WTC11 (cell line): Measurements from ENCODE around the gene MBNL1. TPM values are rescaled to one million over a fixed set of nuclear protein-coding genes. Genes with fewer than 3 reads are reported as not detected.

ENCODE experiments used
- ATAC-seq: fragments of 200-7000 bp; cut with Tn5 transposase; 2 replicates; pipeline ENCODE4 v1.10.0; 2021; ENCODE audit warnings: mild to moderate bottlenecking, moderate library complexity
- CTCF ChIA-PET: fragments of 300-600 bp; sonication (Branson Sonifier 250); formaldehyde crosslinking; loops from one replicate; lab custom pipeline; 2021; ENCODE audit warnings: antibody characterized with exemption; lab: Charles Lee
- POLR2A ChIA-PET: fragments of 350-600 bp; sonication (Branson Sonifier 250); formaldehyde crosslinking; loops from one replicate; lab custom pipeline; 2021; ENCODE audit warnings: antibody characterized with exemption; lab: Charles Lee
- DNase-seq: peaks from one replicate; pipeline ENCODE4 v3.0.0; 2021; ENCODE audit warnings: low spot score
- H3K27ac Mint-ChIP-seq: 2 replicates; pipeline ENCODE4 v1.8.0; 2021; ENCODE audit warnings: mixed read lengths
- H3K27me3 Mint-ChIP-seq: 2 replicates; pipeline ENCODE4 v1.8.0; 2021; ENCODE audit warnings: low read depth, mild to moderate bottlenecking, moderate library complexity, mixed read lengths
- H3K36me3 Mint-ChIP-seq: 2 replicates; pipeline ENCODE4 v1.8.0; 2021; ENCODE audit warnings: mixed read lengths
- H3K4me1 Mint-ChIP-seq: 2 replicates; pipeline ENCODE4 v1.8.0; 2022; ENCODE audit warnings: mixed read lengths
- H3K4me3 Mint-ChIP-seq: 2 replicates; pipeline ENCODE4 v1.8.0; 2021; ENCODE audit warnings: mild to moderate bottlenecking, moderate library complexity, mixed read lengths
- H3K9me3 Mint-ChIP-seq: 2 replicates; pipeline ENCODE4 v1.8.0; 2021; ENCODE audit warnings: mixed read lengths
- CREM ChIP-seq: sonication (generic); formaldehyde crosslinking; IDR thresholded peaks from 2 replicates; pipeline ENCODE4 v1.8.1; 2022; ENCODE audit warnings: mild to moderate bottlenecking, missing genetic modification reagents, moderate library complexity
- GTF2I ChIP-seq: fragments of 250-450 bp; sonication (Bioruptor Pico); conservative IDR thresholded peaks from 2 replicates; pipeline ENCODE4 v1.4.0; 2021; ENCODE audit warnings: mild to moderate bottlenecking
- JAZF1 ChIP-seq: fragments of 250-450 bp; sonication (Bioruptor Pico); IDR thresholded peaks from 2 replicates; pipeline ENCODE4 v1.9.0; 2021; ENCODE audit warnings: moderate library complexity, mild to moderate bottlenecking, inconsistent platforms
- NFATC4 ChIP-seq: fragments of 250-450 bp; sonication (Bioruptor Pico); IDR thresholded peaks from 2 replicates; pipeline ENCODE4 v1.9.0; 2021; ENCODE audit warnings: mild to moderate bottlenecking
- NR2C2 ChIP-seq: sonication (generic); formaldehyde crosslinking; IDR thresholded peaks from 2 replicates; pipeline ENCODE4 v1.8.0; 2022; ENCODE audit warnings: mild to moderate bottlenecking, missing genetic modification reagents
- RELA ChIP-seq: sonication (generic); formaldehyde crosslinking; IDR thresholded peaks from 2 replicates; pipeline ENCODE4 v1.8.1; 2022; ENCODE audit warnings: missing genetic modification reagents, mild to moderate bottlenecking, borderline replicate concordance
- SP1 ChIP-seq: sonication (generic); formaldehyde crosslinking; conservative IDR thresholded peaks from 2 replicates; pipeline ENCODE4 v1.8.1; 2022; ENCODE audit warnings: missing genetic modification reagents
- ZNF263 ChIP-seq: sonication (generic); formaldehyde crosslinking; IDR thresholded peaks from 2 replicates; pipeline ENCODE4 v1.8.1; 2022; ENCODE audit warnings: low read depth, mild to moderate bottlenecking, moderate library complexity, missing genetic modification reagents
- ZNF317 ChIP-seq: sonication (generic); formaldehyde crosslinking; IDR thresholded peaks from 2 replicates; pipeline ENCODE4 v1.8.1; 2023; ENCODE audit warnings: low read depth, mild to moderate bottlenecking, moderate library complexity, missing genetic modification reagents, borderline replicate concordance
- ZNF416 ChIP-seq: fragments of 250-450 bp; sonication (Bioruptor Pico); IDR thresholded peaks from 2 replicates; pipeline ENCODE4 v1.9.0; 2021; ENCODE audit warnings: mild to moderate bottlenecking, inconsistent platforms
- ZNF512 ChIP-seq: sonication (generic); formaldehyde crosslinking; IDR thresholded peaks from 2 replicates; pipeline ENCODE4 v1.8.1; 2022; ENCODE audit warnings: missing genetic modification reagents, borderline replicate concordance
- total RNA-seq: library from RNA; stranded (reverse); gene quantifications from 3 replicates; pipeline ENCODE4 v1.2.3, GENCODE V29; 2021
- TF ChIP-seq, protein P1 (sequence below): sonication (generic); formaldehyde crosslinking; IDR thresholded peaks from 2 replicates; pipeline ENCODE4 v1.8.0; 2023; ENCODE audit warnings: missing genetic modification reagents
- TF ChIP-seq, protein P2 (sequence below): fragments of 250-450 bp; sonication (Bioruptor Pico); IDR thresholded peaks from 2 replicates; pipeline ENCODE4 v1.9.0; 2021; ENCODE audit warnings: mild to moderate bottlenecking
- TF ChIP-seq, protein P3 (sequence below): fragments of 200-600 bp; IDR thresholded peaks from 2 replicates; pipeline ENCODE4 v1.8.0; 2022; ENCODE audit warnings: antibody characterized with exemption
- TF ChIP-seq, protein P4 (sequence below): sonication (generic); formaldehyde crosslinking; IDR thresholded peaks from 2 replicates; pipeline ENCODE4 v1.8.1; 2022; ENCODE audit warnings: low read depth, missing genetic modification reagents, borderline replicate concordance

MBNL1 gene
- total RNA-seq, 1 experiment from 2014 or later: 20.4 TPM

DNA sequence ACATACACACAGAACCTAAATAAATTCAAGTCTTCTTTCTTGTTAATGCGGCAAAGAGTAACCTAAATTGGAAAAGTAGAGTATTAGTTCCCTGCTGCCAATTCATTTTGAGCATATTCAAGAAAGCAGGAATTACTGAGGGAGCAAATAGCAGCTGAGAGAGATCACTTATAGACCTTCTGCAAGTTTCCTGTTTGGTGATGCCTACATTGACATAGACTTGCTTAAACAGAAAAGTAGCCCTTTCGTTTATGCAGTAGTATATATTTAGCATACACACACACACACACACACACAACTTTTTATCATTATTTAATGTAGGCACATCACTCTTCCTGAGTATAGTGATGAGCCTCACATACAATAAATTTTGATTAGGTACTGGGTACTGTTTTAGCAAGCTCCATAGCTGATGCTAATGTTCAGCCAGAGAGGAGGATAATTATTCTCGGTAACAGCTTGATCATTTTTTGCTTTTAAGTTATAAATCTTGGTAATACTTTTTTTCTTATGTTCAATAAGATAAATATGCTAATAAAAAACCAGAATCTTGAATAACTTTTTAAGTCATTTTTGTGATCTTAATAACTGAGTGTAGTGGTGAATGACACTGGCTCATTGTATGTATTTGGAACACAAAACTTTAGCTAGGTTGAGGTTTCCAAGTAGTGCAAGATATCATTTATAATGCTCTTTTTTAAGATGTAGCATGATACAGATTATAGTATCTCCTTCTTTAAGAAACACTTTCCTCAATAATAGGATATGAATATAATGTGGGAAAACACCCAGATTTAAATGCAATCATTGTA, 174.7 kb downstream of the MBNL1 start:
- TF ChIP-seq RELA (CRISPR knock-in tag) (no peak), CREM (CRISPR knock-in tag) (no peak), SP1 (CRISPR knock-in tag) (no peak), ZNF512 (CRISPR knock-in tag) (no peak), NFATC4 (CRISPR knock-in tag) (no peak), NR2C2 (no peak), JAZF1 (CRISPR knock-in tag) (no peak)
- TF ChIP-seq, protein P1, sequence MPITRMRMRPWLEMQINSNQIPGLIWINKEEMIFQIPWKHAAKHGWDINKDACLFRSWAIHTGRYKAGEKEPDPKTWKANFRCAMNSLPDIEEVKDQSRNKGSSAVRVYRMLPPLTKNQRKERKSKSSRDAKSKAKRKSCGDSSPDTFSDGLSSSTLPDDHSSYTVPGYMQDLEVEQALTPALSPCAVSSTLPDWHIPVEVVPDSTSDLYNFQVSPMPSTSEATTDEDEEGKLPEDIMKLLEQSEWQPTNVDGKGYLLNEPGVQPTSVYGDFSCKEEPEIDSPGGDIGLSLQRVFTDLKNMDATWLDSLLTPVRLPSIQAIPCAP (CRISPR knock-in tag): no peak
- TF ChIP-seq, protein P2, sequence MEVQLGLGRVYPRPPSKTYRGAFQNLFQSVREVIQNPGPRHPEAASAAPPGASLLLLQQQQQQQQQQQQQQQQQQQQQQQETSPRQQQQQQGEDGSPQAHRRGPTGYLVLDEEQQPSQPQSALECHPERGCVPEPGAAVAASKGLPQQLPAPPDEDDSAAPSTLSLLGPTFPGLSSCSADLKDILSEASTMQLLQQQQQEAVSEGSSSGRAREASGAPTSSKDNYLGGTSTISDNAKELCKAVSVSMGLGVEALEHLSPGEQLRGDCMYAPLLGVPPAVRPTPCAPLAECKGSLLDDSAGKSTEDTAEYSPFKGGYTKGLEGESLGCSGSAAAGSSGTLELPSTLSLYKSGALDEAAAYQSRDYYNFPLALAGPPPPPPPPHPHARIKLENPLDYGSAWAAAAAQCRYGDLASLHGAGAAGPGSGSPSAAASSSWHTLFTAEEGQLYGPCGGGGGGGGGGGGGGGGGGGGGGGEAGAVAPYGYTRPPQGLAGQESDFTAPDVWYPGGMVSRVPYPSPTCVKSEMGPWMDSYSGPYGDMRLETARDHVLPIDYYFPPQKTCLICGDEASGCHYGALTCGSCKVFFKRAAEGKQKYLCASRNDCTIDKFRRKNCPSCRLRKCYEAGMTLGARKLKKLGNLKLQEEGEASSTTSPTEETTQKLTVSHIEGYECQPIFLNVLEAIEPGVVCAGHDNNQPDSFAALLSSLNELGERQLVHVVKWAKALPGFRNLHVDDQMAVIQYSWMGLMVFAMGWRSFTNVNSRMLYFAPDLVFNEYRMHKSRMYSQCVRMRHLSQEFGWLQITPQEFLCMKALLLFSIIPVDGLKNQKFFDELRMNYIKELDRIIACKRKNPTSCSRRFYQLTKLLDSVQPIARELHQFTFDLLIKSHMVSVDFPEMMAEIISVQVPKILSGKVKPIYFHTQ: no peak
- TF ChIP-seq, all 79 proteins: peak for 0
- H3K36me3 Mint-ChIP-seq: peaks cover 4% of the 10 kb centered on the region
- no peak overlapping the region for H3K27ac Mint-ChIP-seq
- H3K9me3 Mint-ChIP-seq: no peaks in the 10 kb centered on the region
- no peaks in the 10 kb centered on the region for H3K27me3 Mint-ChIP-seq
- ATAC-seq: no peak
- CTCF ChIA-PET: interaction anchor here (0.6 to 3.2 kb wide), 15 partner anchors 15 to 373 kb away, joined by 3 to 42 read pairs (median 3); no protein-coding TSS in a partner anchor
- H3K4me3 Mint-ChIP-seq: no peak overlapping the region
- H3K4me1 Mint-ChIP-seq: peaks cover 15% of the 10 kb centered on the region
- no peak for DNase-seq
- POLR2A ChIA-PET: no interaction called here

- H3K4me3 Mint-ChIP-seq: no peak overlapping the region
- TF ChIP-seq, protein P3, sequence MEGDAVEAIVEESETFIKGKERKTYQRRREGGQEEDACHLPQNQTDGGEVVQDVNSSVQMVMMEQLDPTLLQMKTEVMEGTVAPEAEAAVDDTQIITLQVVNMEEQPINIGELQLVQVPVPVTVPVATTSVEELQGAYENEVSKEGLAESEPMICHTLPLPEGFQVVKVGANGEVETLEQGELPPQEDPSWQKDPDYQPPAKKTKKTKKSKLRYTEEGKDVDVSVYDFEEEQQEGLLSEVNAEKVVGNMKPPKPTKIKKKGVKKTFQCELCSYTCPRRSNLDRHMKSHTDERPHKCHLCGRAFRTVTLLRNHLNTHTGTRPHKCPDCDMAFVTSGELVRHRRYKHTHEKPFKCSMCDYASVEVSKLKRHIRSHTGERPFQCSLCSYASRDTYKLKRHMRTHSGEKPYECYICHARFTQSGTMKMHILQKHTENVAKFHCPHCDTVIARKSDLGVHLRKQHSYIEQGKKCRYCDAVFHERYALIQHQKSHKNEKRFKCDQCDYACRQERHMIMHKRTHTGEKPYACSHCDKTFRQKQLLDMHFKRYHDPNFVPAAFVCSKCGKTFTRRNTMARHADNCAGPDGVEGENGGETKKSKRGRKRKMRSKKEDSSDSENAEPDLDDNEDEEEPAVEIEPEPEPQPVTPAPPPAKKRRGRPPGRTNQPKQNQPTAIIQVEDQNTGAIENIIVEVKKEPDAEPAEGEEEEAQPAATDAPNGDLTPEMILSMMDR: peak; percentile 46; the same call in 1 of the 2 replicates
- no peak for TF ChIP-seq ZNF263 (CRISPR knock-in tag)
- TF ChIP-seq, all 79 proteins: peak for 1
- ChIA-PET POLR2A (no interaction called here), CTCF (interaction anchor here (0.6 to 3.2 kb wide), 14 partner anchors 16 to 374 kb away, joined by 3 to 42 read pairs (median 4); no protein-coding TSS in a partner anchor)
- Mint-ChIP-seq H3K4me1 (peaks cover 15% of the 10 kb centered on the region), H3K36me3 (peaks cover 4% of the 10 kb centered on the region), H3K27ac (no peak overlapping the region), H3K27me3 (no peaks in the 10 kb centered on the region), H3K9me3 (no peaks in the 10 kb centered on the region)
- DNase-seq (no peak), ATAC-seq (no peak)
These were observed 175.4 kb downstream of the MBNL1 start for GRCh38 chr3:152444029-152444641.

- H3K4me3 Mint-ChIP-seq: no peak overlapping the region
- POLR2A ChIA-PET: no interaction called here
- H3K9me3 Mint-ChIP-seq: no peaks in the 10 kb centered on the region
- ATAC-seq: no peak
- no peak overlapping the region for H3K27ac Mint-ChIP-seq
- H3K36me3 Mint-ChIP-seq: peaks cover 4% of the 10 kb centered on the region
- CTCF ChIA-PET: interaction anchor here (0.7 to 3.2 kb wide), 2 partner anchors 261 to 373 kb away, joined by 3 to 42 read pairs; no protein-coding TSS in a partner anchor
- H3K27me3 Mint-ChIP-seq: no peaks in the 10 kb centered on the region
- H3K4me1 Mint-ChIP-seq: peaks cover 15% of the 10 kb centered on the region
- DNase-seq: no peak
- TF ChIP-seq, protein P4, sequence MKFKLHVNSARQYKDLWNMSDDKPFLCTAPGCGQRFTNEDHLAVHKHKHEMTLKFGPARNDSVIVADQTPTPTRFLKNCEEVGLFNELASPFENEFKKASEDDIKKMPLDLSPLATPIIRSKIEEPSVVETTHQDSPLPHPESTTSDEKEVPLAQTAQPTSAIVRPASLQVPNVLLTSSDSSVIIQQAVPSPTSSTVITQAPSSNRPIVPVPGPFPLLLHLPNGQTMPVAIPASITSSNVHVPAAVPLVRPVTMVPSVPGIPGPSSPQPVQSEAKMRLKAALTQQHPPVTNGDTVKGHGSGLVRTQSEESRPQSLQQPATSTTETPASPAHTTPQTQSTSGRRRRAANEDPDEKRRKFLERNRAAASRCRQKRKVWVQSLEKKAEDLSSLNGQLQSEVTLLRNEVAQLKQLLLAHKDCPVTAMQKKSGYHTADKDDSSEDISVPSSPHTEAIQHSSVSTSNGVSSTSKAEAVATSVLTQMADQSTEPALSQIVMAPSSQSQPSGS (CRISPR knock-in tag): no peak
- no peak for TF ChIP-seq ZNF416 (CRISPR knock-in tag)
- TF ChIP-seq GTF2I (CRISPR knock-in tag): no peak
- TF ChIP-seq, protein P3: no peak
- TF ChIP-seq ZNF317 (CRISPR knock-in tag): no peak
- TF ChIP-seq, protein P1 (CRISPR knock-in tag): no peak
These were observed 176.5 kb downstream of the MBNL1 start for GRCh38 chr3:152445212-152445611.
